GM18526 (cell line): Measurements from ENCODE around the gene TRMT10A.

Experiments used
- POLR2A ChIP-seq: IDR thresholded peaks from 3 replicates; pipeline ENCODE4 v1.6.1; 2011; ENCODE audit not compliant: insufficient read length; ENCODE audit errors: extremely low read depth

The TRMT10A gene

DNA sequence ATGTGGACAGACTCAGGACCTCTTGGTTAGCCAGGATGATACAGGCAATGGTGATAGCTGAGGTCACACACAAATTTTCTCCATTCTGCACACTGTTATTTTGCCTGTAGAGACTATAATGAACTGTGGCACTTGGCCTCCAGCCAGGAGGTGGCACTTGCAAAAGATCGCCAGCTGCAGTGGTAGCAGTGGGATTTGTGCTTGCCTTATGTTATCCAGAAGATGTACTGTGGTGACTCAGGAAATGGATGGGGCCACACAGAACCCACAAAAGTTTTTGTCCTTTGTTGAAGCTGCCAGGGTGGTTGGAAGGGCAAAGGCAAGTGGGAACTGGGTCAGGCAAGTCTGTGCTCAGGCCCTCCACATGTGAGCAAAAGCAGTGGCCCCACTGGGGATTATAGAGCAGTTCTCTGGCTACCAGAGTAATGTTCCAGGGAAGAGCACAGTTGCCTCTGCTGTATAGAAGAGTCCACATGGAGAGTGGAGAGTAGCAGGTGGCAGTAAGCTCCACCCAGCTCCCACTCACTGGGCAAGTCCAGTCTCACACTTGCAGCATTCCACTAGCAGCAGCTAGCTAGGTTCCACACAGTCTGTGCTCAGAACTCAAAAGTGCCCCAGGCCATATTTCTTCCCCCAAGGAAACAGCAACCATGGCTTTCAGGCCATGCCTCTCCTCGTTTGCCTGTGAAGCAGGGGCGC, 58.9 kb downstream of the TRMT10A start:
- TF ChIP-seq POLR2A = no peak
